GM12878 (cell line): Measurements from ENCODE around the gene FRAS1. TPM values are rescaled to one million over a fixed set of nuclear protein-coding genes. Genes with fewer than 3 reads are reported as not detected.

Source experiments
- ATAC-seq: fragments of 200-7000 bp; cut with Tn5 transposase; 3 replicates; pipeline ENCODE4 v1.9.1; 2020; ENCODE audit warnings: mild to moderate bottlenecking, moderate library complexity
- BruUV-seq: library from RNA; stranded (reverse); fragments of 400-500 nt; replicated peaks from 2 replicates; lab custom pipeline; 2021; lab: Mats Ljungman, UMichigan
- CTCF ChIA-PET: fragments of 300-600 bp; sonication (Branson Sonifier 250); formaldehyde crosslinking; extraction: SDS; loops from one replicate; lab custom pipeline; 2021; ENCODE audit warnings: inconsistent platforms; lab: Yijun Ruan, JAX
- POLR2A ChIA-PET: fragments of 350-600 bp; formaldehyde crosslinking; extraction: SDS; loops from one replicate; lab custom pipeline; 2021; ENCODE audit warnings: inconsistent platforms; lab: Charles Lee
- RAD21 ChIA-PET: fragments of 300-600 bp; sonication (Branson Sonifier 250); formaldehyde crosslinking; loops from one replicate; lab custom pipeline; 2023; ENCODE audit warnings: antibody characterized with exemption; ENCODE audit not compliant: unreplicated experiment; lab: Charles Lee
- SMC1A ChIA-PET: fragments of 300-600 bp; sonication (Branson Sonifier 250); formaldehyde crosslinking; loops from one replicate; lab custom pipeline; 2023; ENCODE audit not compliant: unreplicated experiment, uncharacterized antibody; lab: Charles Lee
- DNase-seq: peaks from one replicate; pipeline ENCODE4 v3.0.0-alpha.2; 2011; ENCODE audit warnings: low read depth, low spot score
- FAIRE-seq: peaks from 3 replicates; lab custom pipeline; 2011; peaks lifted over from hg19 to GRCh38; lab: Jason Lieb, UNC
- H2AFZ ChIP-seq: 2 replicates; pipeline ENCODE4 v1.6.0; 2011; ENCODE audit warnings: low read depth, low read length, control low read depth; ENCODE audit not compliant: control insufficient read depth
- H3K27ac ChIP-seq: 2 replicates; pipeline ENCODE4 v1.5.1; 2011; ENCODE audit warnings: control low read depth; ENCODE audit not compliant: control insufficient read depth, insufficient read depth
- H3K27me3 ChIP-seq, 2 experiments: replicated peaks in 1 of 2; 2 replicates each; pipeline versions ENCODE4 v1.6.0 to v1.6.1; 2011; ENCODE audit warnings: low read length in 1 of 2; ENCODE audit not compliant: control insufficient read depth in 2 of 2, insufficient read depth in 2 of 2
- H3K36me3 ChIP-seq, 2 experiments: 2 replicates each; pipeline ENCODE4 v1.5.1; 2011; ENCODE audit warnings: low read length in 1 of 2; ENCODE audit not compliant: control insufficient read depth in 2 of 2, insufficient read depth in 2 of 2
- H3K4me1 ChIP-seq: 2 replicates; pipeline ENCODE4 v1.6.1; 2011; ENCODE audit warnings: mild to moderate bottlenecking, low read length, moderate library complexity, mixed read lengths; ENCODE audit not compliant: control insufficient read depth, insufficient read depth
- H3K4me2 ChIP-seq: 2 replicates; pipeline ENCODE4 v1.6.0; 2011; ENCODE audit warnings: control low read depth; ENCODE audit not compliant: control insufficient read depth, insufficient read depth
- H3K4me3 ChIP-seq: fragments of 200-600 bp; sonication (generic); 2 replicates; pipeline ENCODE4 v1.5.1; 2016
- H3K79me2 ChIP-seq: 2 replicates; pipeline ENCODE4 v1.6.0; 2011; ENCODE audit warnings: low read length; ENCODE audit not compliant: control insufficient read depth, insufficient read depth
- H3K9ac ChIP-seq: 2 replicates; pipeline ENCODE4 v1.8.0; 2011; ENCODE audit warnings: low read length, control low read depth, mixed read lengths; ENCODE audit not compliant: control insufficient read depth, insufficient read depth
- H3K9me3 ChIP-seq: replicated peaks from 3 replicates; pipeline ENCODE4 v1.5.1; 2011; ENCODE audit warnings: mild to moderate bottlenecking, low read length; ENCODE audit not compliant: control insufficient read depth, insufficient read depth
- H4K20me1 ChIP-seq: 2 replicates; pipeline ENCODE4 v1.6.0; 2011; ENCODE audit not compliant: control insufficient read depth, insufficient read depth
- CHD4 ChIP-seq: fragments of 200-600 bp; sonication (generic); IDR thresholded peaks from 2 replicates; pipeline ENCODE4 v1.6.1; 2016; ENCODE audit warnings: mild to moderate bottlenecking
- TAF1 ChIP-seq: IDR thresholded peaks from 2 replicates; pipeline ENCODE4 v1.6.1; 2011; ENCODE audit warnings: mild to moderate bottlenecking, low read depth, low read length, borderline replicate concordance
- TCF12 ChIP-seq: IDR thresholded peaks from 2 replicates; pipeline ENCODE4 v1.6.1; 2011; ENCODE audit warnings: low read depth, mild to moderate bottlenecking, low read length
- ZBED1 ChIP-seq: IDR thresholded peaks from 2 replicates; pipeline ENCODE4 v1.6.1; 2016; ENCODE audit warnings: borderline replicate concordance
- ZNF384 ChIP-seq: IDR thresholded peaks from 2 replicates; pipeline ENCODE4 v1.6.1; 2012; ENCODE audit warnings: low read depth, mild to moderate bottlenecking, low read length, improper control_type of control experiment, borderline replicate concordance
- WGBS: methylation state at CpG from one replicate; pipeline ENCODE4 v1.1.6; 2016; ENCODE audit warnings: low lambda C conversion rate; ENCODE audit not compliant: insufficient replicate concordance, insufficient coverage; ENCODE audit errors: missing lambda C conversion rate; 5-methylcytosine and 5-hydroxymethylcytosine counted together
- in situ Hi-C: fragments of 300-500 bp; cut with MboI; formaldehyde crosslinking; loops from 9 replicates; pipeline ENCODE4 v1.14.3; 2018; ENCODE audit warnings: mixed read lengths
- intact Hi-C: fragments of 100-400 bp; cut with micrococcal nuclease; formaldehyde crosslinking; loops from one replicate; pipeline ENCODE4 v1.14.2; 2022; ENCODE audit not compliant: unreplicated experiment
- polyA plus RNA-seq, 11 experiments: library from polyadenylated mRNA; depleted of rRNA in 4 of 11; unstranded in 6 of 11; stranded (reverse) in 5 of 11; fragments of >200 nt; fragmentation: Nextera tagmentation in 4 of 11; fragmentation: Illumina TruSeq in 1 of 11; extraction: Ambion mirVana in 4 of 11; extraction: Trizol in 1 of 11; gene quantifications; 1 replicate in 1 of 11; 2 replicates in 10 of 11; pipeline versions ENCODE4 v1.2.1 to v1.2.3, GENCODE V29; 2011 to 2016; ENCODE audit warnings: inconsistent platforms in 2 of 11, missing spikeins in 2 of 11, low read depth in 1 of 11
- total RNA-seq, 4 experiments: library from RNA; depleted of rRNA in 3 of 4; stranded (reverse); fragments of >200 nt in 3 of 4; fragmentation: Illumina TruSeq in 1 of 4; extraction: Trizol in 1 of 4; gene quantifications; 2 replicates each; pipeline versions ENCODE4 v1.2.1 to v1.2.3, GENCODE V29; 2013 to 2021
- TF ChIP-seq, protein P1 (sequence below): fragments of 450-650 bp; IDR thresholded peaks from 2 replicates; pipeline ENCODE4 v1.6.1; 2017; ENCODE audit warnings: borderline replicate concordance

Gene FRAS1
- total and polyA plus RNA-seq, 10 of the 15 experiments (the other 5 are each of a cell fraction or from before 2014, with no cell fraction given) = 0.08 to 11.7 (median 0.20) TPM

DNA sequence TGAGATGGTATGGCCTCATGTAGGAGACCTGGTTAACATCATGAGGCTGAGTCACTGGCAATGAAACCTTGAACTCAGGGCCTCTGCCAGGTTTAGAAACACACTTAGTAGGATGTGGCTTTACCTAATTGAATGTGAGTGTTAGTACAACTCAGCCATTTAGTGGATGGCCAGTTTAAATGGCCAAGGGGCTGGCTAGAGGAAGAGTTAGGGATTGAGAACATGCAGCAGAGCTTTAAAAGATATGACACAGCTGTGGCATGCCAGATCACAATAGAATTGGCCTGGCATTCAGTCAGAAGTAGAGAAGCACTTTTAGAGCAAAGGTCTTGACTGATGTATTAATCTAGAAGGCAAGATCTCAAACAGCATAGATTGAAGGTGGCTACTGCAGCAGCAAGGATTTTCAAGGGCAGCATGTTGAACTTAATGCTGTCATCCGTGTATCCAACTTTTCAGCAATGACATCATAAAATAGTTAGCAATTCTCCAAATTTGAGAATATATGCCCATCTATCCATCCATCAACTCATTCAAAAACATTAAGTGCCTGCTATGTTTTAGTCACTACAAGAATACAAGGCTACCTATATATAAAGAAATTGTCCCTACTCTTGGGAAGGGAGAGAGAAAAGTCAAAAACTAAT, 170.4 kb downstream of the FRAS1 start:
- SMC1A ChIA-PET = interaction anchor here (1.4 to 3.3 kb wide), 2 partner anchors 23 to 157 kb away, joined by 3 to 15 read pairs; no protein-coding TSS in a partner anchor
- Histone ChIP-seq H3K9me3 (no peaks in the 10 kb centered on the region), H3K4me3 (no peak overlapping the region), H3K27me3 (no peaks in the 10 kb centered on the region; a peak in 1 of 4 replicates), H3K9ac (no peak overlapping the region), H2AFZ (no peak overlapping the region), H3K27ac (no peak overlapping the region), H3K4me2 (no peak overlapping the region), H3K36me3 (no peaks in the 10 kb centered on the region), H3K4me1 (no peaks in the 10 kb centered on the region), H4K20me1 (no peaks in the 10 kb centered on the region), H3K79me2 (no peaks in the 10 kb centered on the region)
- FAIRE-seq (no peak), ATAC-seq (no peak), DNase-seq (no peak)
- RAD21 ChIA-PET = interaction anchor here (1.3 to 1.6 kb wide), 2 partner anchors 11 to 147 kb away, joined by 3 to 5 read pairs; no protein-coding TSS in a partner anchor
- BruUV-seq = no TSS peak
- TF ChIP-seq TAF1 (no peak), TCF12 (no peak), ZNF384 (no peak)
- CTCF ChIA-PET = no interaction called here
- 39% methylated on average over 1 of the region's 1 CpG for WGBS
- POLR2A ChIA-PET = no interaction called here
- intact Hi-C loops = no loop called here
- in situ Hi-C loops = no loop called here

DNA sequence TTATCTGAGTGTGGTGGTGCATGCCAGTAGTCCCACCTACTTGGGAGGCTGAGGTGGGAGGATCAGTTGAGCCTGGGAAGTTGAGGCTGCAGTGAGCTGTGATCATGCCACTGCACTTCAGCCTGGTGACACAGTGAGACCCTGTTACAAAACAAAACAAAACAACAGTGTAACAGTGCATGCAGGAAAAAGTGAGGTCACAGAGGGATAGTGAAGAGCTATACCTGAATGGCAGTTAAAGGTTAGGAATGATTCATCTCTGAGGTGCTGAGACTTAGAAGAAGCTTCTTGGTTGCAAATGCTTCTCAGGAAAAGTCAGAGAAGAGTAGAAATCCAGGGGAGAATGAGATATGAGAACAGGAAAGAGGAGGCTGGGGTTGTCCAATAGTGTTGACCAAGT, 178.7 kb downstream of the FRAS1 start:
- ChIA-PET CTCF (interaction anchor here (1.1 kb wide), 1 partner anchor 9 kb away, joined by 3 read pairs; no protein-coding TSS in a partner anchor), POLR2A (no interaction called here), RAD21 (no interaction called here), SMC1A (interaction anchor here (0.9 kb wide), 1 partner anchor 10 kb away, joined by 3 read pairs; no protein-coding TSS in a partner anchor)
- TF ChIP-seq, protein P1, sequence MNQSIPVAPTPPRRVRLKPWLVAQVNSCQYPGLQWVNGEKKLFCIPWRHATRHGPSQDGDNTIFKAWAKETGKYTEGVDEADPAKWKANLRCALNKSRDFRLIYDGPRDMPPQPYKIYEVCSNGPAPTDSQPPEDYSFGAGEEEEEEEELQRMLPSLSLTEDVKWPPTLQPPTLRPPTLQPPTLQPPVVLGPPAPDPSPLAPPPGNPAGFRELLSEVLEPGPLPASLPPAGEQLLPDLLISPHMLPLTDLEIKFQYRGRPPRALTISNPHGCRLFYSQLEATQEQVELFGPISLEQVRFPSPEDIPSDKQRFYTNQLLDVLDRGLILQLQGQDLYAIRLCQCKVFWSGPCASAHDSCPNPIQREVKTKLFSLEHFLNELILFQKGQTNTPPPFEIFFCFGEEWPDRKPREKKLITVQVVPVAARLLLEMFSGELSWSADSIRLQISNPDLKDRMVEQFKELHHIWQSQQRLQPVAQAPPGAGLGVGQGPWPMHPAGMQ = no peak
- no peak for TF ChIP-seq CHD4
- no peak for TF ChIP-seq ZBED1
- Histone ChIP-seq H3K9me3 (no peaks in the 10 kb centered on the region), H3K4me1 (no peaks in the 10 kb centered on the region), H3K27me3 (no peaks in the 10 kb centered on the region), H3K36me3 (no peaks in the 10 kb centered on the region), H3K9ac (no peak overlapping the region), H3K27ac (no peak overlapping the region), H3K4me2 (no peak overlapping the region), H3K79me2 (no peaks in the 10 kb centered on the region), H4K20me1 (no peaks in the 10 kb centered on the region), H3K4me3 (no peak overlapping the region), H2AFZ (no peak overlapping the region)
- no peak for DNase-seq
- FAIRE-seq = no peak
- no peak for ATAC-seq
- BruUV-seq = no TSS peak
- intact Hi-C loops = no loop called here
- in situ Hi-C loops = no loop called here
